ENCODE data around the gene CACNA2D2. TPM values are rescaled to one million over a fixed set of nuclear protein-coding genes. Genes with fewer than 3 reads are reported as not detected.

The CACNA2D2 gene
- total and polyA plus RNA-seq, 2 of the 13 experiments (the other 11 are each of a cell fraction or from before 2014, with no cell fraction given): not detected

DNA sequence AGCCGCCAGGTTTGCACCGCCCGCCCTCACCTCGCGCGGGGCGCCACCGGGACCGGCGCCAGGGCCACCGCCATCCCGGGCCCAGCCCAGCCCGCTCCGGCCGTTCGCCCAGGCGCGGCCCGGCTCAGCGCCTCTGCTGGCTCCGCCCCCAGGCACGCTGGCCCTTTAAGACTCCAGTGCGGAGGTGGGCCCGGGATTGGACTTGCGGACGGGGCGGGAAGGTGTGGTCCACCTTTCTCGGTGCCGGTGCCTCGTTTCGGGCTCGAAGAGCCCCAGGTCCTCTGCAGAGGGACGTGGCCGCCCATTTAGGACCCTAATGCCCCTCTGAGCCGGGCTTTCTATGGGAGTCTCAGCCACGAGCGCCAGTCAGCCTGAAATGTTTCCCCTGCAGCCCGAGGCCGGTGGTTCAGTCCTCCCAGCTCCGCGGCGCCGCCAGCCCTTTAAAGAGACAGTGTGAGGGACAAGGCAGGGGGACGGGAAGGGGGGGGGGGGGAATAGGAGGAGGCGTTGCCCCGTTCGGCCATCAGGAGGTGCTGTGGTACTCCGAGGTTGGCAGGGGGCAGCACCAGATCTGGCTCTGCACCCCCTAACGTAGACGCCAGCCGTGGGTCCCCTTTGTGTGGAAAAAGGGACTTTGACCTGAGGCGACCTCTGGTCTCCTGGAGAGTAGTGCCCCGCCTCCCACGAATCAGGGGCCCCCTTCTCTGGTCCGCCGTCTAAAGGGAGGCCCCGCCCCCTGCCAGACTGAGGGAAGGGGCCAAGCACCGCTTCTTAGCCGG is 181.9 kb downstream of the CACNA2D2 start (continued):
- no peak for TF ChIP-seq NFE2L1 (CRISPR knock-in tag; IDR thresholded peaks at IDR 0.05; ENCODE audit: borderline replicate concordance)
- TF ChIP-seq ZNF251 (CRISPR knock-in tag; IDR thresholded peaks at IDR 0.05): no peak
- TF ChIP-seq, protein P1, sequence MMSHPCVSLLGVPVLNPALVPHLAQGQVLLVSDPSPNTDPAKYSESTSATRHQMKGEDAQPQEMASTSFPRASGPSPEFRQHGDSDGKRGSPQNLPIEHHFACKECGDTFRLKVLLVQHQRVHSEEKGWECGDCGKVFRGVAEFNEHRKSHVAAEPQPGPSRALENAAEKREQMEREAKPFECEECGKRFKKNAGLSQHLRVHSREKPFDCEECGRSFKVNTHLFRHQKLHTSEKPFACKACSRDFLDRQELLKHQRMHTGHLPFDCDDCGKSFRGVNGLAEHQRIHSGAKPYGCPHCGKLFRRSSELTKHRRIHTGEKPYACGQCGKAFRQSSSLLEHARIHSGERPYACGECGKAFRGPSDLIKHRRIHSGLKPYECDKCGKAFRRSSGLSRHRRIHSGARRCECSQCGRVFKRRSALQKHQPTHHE (CRISPR knock-in tag; IDR thresholded peaks at IDR 0.05; ENCODE audit: borderline replicate concordance): 0 out of 2 replicates have a peak, but pooled peaks have one; percentile 60
- TF ChIP-seq, protein P2, sequence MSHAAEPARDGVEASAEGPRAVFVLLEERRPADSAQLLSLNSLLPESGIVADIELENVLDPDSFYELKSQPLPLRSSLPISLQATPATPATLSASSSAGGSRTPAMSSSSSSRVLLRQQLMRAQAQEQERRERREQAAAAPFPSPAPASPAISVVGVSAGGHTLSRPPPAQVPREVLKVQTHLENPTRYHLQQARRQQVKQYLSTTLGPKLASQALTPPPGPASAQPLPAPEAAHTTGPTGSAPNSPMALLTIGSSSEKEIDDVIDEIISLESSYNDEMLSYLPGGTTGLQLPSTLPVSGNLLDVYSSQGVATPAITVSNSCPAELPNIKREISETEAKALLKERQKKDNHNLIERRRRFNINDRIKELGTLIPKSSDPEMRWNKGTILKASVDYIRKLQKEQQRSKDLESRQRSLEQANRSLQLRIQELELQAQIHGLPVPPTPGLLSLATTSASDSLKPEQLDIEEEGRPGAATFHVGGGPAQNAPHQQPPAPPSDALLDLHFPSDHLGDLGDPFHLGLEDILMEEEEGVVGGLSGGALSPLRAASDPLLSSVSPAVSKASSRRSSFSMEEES (CRISPR knock-in tag; IDR thresholded peaks at IDR 0.05): no peak
- TF ChIP-seq, protein P3, sequence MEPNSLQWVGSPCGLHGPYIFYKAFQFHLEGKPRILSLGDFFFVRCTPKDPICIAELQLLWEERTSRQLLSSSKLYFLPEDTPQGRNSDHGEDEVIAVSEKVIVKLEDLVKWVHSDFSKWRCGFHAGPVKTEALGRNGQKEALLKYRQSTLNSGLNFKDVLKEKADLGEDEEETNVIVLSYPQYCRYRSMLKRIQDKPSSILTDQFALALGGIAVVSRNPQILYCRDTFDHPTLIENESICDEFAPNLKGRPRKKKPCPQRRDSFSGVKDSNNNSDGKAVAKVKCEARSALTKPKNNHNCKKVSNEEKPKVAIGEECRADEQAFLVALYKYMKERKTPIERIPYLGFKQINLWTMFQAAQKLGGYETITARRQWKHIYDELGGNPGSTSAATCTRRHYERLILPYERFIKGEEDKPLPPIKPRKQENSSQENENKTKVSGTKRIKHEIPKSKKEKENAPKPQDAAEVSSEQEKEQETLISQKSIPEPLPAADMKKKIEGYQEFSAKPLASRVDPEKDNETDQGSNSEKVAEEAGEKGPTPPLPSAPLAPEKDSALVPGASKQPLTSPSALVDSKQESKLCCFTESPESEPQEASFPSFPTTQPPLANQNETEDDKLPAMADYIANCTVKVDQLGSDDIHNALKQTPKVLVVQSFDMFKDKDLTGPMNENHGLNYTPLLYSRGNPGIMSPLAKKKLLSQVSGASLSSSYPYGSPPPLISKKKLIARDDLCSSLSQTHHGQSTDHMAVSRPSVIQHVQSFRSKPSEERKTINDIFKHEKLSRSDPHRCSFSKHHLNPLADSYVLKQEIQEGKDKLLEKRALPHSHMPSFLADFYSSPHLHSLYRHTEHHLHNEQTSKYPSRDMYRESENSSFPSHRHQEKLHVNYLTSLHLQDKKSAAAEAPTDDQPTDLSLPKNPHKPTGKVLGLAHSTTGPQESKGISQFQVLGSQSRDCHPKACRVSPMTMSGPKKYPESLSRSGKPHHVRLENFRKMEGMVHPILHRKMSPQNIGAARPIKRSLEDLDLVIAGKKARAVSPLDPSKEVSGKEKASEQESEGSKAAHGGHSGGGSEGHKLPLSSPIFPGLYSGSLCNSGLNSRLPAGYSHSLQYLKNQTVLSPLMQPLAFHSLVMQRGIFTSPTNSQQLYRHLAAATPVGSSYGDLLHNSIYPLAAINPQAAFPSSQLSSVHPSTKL (CRISPR knock-in tag; IDR thresholded peaks at IDR 0.05): 0 out of 2 replicates have a peak, but pooled peaks have one; percentile 13
- peak; percentile 24; the same call in 1 of the 2 replicates for TF ChIP-seq TBX2 (CRISPR knock-in tag; IDR thresholded peaks at IDR 0.05; ENCODE audit: borderline replicate concordance)
- TF ChIP-seq, protein P4, sequence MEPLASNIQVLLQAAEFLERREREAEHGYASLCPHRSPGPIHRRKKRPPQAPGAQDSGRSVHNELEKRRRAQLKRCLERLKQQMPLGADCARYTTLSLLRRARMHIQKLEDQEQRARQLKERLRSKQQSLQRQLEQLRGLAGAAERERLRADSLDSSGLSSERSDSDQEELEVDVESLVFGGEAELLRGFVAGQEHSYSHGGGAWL (CRISPR knock-in tag; IDR thresholded peaks at IDR 0.05): no peak
- TF ChIP-seq NFYB (CRISPR knock-in tag; IDR thresholded peaks at IDR 0.05): no peak; the same call in 1 of the 2 replicates
- TF ChIP-seq ZNF839 (CRISPR knock-in tag; IDR thresholded peaks at IDR 0.05; ENCODE audit: borderline replicate concordance): 0 out of 2 replicates have a peak, but pooled peaks have one; percentile 59
- TF ChIP-seq ZFP1 (CRISPR knock-in tag; IDR thresholded peaks at IDR 0.05): no peak
- TF ChIP-seq, protein P5, sequence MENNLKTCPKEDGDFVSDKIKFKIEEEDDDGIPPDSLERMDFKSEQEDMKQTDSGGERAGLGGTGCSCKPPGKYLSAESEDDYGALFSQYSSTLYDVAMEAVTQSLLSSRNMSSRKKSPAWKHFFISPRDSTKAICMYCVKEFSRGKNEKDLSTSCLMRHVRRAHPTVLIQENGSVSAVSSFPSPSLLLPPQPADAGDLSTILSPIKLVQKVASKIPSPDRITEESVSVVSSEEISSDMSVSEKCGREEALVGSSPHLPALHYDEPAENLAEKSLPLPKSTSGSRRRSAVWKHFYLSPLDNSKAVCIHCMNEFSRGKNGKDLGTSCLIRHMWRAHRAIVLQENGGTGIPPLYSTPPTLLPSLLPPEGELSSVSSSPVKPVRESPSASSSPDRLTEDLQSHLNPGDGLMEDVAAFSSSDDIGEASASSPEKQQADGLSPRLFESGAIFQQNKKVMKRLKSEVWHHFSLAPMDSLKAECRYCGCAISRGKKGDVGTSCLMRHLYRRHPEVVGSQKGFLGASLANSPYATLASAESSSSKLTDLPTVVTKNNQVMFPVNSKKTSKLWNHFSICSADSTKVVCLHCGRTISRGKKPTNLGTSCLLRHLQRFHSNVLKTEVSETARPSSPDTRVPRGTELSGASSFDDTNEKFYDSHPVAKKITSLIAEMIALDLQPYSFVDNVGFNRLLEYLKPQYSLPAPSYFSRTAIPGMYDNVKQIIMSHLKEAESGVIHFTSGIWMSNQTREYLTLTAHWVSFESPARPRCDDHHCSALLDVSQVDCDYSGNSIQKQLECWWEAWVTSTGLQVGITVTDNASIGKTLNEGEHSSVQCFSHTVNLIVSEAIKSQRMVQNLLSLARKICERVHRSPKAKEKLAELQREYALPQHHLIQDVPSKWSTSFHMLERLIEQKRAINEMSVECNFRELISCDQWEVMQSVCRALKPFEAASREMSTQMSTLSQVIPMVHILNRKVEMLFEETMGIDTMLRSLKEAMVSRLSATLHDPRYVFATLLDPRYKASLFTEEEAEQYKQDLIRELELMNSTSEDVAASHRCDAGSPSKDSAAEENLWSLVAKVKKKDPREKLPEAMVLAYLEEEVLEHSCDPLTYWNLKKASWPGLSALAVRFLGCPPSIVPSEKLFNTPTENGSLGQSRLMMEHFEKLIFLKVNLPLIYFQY (CRISPR knock-in tag; IDR thresholded peaks at IDR 0.05; ENCODE audit: borderline replicate concordance): no peak
- TF ChIP-seq ZNF615 (CRISPR knock-in tag; IDR thresholded peaks at IDR 0.05; ENCODE audit: borderline replicate concordance): peak; percentile 73; the same call in 1 of the 2 replicates
- TF ChIP-seq, protein P6, sequence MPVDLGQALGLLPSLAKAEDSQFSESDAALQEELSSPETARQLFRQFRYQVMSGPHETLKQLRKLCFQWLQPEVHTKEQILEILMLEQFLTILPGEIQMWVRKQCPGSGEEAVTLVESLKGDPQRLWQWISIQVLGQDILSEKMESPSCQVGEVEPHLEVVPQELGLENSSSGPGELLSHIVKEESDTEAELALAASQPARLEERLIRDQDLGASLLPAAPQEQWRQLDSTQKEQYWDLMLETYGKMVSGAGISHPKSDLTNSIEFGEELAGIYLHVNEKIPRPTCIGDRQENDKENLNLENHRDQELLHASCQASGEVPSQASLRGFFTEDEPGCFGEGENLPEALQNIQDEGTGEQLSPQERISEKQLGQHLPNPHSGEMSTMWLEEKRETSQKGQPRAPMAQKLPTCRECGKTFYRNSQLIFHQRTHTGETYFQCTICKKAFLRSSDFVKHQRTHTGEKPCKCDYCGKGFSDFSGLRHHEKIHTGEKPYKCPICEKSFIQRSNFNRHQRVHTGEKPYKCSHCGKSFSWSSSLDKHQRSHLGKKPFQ (CRISPR knock-in tag; IDR thresholded peaks at IDR 0.05; ENCODE audit: insufficient replicate concordance): no peak
- TF ChIP-seq RFX3 (CRISPR knock-in tag; IDR thresholded peaks at IDR 0.05): no peak
- TF ChIP-seq HMGA1 (CRISPR knock-in tag; conservative IDR thresholded peaks at IDR 0.05): no peak

All from HepG2 (cell line).